GM21619 (cell line): ENCODE data around the gene ZNF22.

Experiments
- ATAC-seq: cut with Tn5 transposase; IDR thresholded peaks from one replicate; pipeline ENCODE4 v1.9.1; 2021; ENCODE audit not compliant: unreplicated experiment

ZNF22 gene

DNA sequence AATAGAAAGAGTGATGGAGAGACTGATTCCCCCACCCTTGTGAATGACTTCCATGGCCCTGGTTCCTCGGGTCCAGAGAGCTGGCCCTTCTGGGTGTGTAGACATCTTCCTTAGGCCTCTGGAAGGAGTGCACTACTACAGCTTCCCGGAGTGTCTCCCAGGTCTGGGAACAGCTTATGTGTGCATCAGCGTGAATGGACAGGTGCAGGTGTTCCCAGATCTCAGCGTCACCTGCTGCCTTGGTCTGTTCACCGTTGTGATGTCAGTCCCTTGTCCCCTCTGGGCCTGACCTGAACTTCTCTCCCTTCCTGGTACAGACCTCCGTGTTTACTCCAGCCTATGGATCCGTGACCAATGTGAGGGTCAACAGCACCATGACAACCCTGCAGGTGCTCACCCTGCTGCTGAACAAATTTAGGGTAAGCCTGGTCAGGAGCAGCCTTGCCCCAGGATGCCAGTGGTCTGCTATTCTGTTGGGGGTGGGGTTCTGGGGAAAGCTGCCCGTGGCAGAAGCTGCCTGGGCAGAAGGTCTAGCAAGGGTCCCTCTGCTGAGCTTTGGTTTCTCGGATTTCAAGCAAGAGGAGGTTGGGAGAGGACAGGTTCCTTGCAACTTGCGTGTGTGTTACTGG lies 11.7 kb upstream of the ZNF22 start:
- no peak for ATAC-seq

DNA sequence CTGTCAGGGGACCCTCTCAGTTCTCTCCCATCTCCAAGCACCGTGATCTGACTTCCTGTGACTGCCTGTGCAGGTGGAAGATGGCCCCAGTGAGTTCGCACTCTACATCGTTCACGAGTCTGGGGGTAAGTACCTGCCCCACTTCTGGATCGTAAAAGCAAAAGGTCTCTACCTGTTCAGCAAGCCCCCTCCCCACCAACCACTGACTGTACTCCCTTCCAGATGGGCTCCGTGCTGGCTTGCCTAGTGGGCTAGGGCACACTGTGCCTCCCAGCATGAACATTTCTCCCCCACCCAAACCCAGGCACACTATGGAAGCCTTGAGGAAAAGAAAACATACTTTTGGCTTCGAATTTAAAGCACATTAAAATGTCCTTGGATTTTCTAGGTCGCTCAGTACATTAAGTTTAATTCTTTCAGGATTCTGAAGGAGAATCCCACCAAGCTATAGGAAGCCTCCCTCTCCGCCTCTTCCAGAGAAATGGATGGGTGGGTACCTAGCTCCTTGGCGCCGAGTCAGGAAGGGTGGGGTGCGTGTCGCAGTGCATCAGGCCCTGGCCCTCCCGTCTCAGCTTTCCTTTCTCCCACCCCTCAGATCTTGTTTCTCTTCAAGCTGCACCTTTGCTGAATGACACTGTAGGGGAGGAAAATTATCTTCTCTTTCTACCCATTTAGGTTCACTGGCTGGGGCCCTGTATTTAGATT lies 11.0 kb upstream of the ZNF22 start:
- no peak for ATAC-seq

DNA sequence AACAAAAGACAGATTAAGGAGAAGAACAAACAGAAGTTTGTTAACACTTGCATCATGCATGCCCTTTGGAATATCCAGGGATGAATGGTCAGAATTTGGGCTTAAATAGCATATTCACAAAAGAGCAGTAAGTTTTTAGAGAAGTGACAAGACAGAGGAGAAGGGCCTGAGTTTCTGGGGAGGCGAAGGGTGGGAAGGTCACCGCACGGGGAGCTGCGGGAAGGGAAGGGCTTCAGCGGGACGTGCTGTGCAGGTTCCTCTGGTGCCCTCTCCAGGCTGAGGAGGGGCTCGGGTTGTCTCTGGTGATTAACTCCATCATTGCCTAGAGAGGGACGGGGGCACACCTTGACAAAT lies 10.4 kb upstream of the ZNF22 start:
- no peak for ATAC-seq

DNA sequence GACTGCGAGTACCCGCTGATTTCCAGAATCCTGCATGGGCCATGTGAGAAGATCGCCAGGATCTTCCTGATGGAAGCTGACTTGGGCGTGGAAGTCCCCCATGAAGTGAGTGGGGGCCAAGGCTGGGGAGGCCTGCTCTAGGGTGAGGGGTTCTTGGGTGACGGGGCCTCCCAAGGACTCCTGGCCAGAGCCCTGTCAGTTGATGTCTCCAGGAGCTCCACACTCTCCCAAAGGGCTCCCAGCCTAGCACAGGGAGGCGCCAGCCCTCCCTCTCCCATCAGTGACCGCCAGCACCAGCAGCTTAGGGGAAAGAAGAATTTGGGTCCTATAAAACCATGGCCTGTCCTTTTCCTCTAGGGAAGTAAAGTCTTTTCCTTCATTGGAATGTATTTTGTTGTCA lies 9.8 kb upstream of the ZNF22 start:
- ATAC-seq, result no peak

DNA sequence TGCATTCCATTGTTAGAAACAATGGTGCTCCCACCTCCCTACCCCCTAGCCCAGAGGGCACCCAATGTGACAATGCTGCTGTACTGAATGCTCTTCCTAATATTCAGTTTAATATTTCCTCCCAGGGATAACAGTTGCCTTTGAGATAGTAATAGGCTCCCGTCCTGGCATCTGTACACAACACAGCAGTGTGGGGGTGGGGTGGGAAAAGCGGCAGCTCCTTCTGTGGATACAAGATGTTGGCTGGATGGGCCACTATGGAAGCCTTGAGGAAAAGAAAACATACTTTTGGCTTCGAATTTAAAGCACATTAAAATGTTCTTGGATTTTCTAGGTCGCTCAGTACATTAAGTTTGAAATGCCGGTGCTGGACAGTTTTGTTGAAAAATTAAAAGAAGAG lies 9.2 kb upstream of the ZNF22 start:
- no peak for ATAC-seq

DNA sequence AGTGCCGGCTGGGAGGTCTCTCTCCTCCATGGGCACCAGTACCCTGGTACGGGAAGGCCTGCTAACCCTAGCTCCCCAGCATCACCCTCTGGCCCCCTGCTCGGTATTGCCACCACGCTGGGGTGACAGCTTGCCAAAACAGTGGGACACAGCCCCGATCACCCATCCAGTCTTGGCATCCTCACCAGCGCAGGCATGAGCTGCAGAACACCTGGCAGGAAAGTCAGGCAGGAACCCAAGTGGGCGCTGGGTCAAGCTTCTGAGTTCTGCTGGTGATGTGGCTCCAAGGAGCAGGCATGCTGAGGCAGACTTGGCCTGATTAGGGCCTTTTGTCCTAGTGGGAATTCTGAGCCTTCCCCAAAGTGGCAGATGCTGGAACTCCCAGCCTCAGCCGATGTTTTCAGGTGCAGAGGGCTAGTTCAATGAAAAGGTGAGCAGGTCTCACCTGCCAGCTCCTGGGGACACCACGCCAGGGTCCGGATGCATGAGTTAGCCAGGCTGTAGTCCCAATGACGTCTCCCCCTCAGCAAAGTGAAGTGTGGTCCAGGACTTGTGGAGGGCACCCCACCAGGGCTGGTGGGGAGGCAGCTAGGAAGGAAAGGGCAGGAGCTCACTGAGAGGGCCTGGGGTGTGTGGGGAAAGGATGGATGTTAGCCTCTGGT lies 8.5 kb upstream of the ZNF22 start:
- ATAC-seq, result no peak

DNA sequence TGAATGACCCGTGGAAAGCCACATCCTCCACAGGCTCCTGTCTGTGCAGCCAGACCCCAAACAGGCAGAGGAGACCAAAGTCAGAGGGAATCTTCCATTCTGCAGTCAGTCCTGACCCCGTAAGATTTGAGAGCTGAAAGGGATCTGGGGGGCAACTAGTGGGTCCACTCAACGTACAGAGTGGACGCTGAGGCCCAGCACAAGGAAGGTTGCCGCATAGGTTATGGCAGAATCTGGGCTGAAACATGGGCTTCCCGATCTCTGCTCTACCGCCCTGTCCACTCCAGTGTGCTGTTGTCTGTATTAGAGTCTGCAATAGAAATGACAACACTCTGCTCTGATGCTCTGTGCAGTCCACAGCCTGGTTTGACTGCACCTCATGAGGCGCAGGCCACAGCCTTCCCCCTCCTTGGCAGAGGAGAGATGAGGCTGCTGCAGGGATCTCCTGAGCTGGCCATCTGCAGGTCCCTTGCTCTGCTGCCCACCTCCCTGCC lies 7.9 kb upstream of the ZNF22 start:
- ATAC-seq, result no peak

DNA sequence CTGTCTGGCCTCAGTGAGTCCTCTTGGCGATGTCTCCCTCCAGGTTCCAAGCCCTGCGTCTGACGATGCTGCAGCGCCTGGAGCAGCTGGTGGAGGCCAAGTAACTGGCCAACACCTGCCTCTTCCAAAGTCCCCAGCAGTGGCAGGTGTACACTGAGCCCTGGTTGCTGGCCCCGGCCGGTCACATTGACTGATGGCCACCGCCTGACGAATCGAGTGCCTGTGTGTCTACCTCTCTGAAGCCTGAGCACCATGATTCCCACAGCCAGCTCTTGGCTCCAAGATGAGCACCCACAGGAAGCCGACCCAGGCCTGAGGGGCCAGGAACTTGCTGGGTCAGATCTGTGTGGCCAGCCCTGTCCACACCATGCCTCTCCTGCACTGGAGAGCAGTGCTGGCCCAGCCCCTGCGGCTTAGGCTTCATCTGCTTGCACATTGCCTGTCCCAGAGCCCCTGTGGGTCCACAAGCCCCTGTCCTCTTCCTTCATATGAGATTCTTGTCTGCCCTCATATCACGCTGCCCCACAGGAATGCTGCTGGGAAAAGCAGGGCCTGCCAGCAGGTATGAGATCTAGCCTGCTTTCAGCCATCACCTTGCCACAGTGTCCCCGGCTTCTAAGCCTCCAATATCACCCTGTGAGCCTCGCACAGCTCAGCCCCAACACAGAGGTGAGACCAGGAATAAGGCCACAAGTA lies 7.3 kb upstream of the ZNF22 start:
- ATAC-seq, result no peak

DNA sequence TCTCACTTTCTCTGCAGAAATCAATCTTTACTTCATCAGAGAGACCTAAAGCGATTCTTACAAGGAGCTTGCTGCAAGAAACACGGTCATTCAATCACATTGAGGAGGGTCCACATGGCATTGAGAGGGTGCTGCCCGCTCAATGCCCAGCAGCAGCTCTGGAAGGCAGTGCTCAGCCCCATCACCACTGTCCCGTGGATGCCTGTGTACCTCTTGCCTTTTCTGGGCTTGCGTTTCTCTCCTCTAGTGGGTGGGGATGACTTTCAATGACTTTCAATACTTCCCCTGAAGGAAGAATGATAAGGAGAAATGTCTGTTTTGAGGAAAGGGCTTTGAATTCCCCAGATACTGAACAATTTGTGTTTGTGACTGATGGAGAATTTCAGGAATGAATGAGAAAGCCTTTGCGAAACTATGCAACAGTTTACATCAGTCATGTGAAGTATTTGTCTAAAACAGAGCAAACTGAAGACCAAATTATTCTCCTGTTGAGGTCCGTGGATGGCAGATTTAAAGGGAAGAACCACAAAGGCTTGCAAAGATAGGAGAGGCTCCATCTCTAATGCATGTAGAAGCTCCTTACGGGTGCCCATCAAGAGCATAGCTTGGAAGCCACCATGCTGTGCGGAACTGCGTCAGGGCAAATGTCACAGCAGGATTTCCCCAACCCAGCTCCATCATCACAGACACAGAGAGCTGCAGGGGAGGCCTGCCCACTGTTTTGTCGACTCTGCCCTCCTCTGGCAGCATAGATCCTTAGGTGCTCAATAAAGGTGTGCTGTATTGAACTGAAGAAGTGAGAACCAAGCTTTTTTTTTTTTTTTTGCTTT lies 6.6 kb upstream of the ZNF22 start:
- ATAC-seq, result no peak

DNA sequence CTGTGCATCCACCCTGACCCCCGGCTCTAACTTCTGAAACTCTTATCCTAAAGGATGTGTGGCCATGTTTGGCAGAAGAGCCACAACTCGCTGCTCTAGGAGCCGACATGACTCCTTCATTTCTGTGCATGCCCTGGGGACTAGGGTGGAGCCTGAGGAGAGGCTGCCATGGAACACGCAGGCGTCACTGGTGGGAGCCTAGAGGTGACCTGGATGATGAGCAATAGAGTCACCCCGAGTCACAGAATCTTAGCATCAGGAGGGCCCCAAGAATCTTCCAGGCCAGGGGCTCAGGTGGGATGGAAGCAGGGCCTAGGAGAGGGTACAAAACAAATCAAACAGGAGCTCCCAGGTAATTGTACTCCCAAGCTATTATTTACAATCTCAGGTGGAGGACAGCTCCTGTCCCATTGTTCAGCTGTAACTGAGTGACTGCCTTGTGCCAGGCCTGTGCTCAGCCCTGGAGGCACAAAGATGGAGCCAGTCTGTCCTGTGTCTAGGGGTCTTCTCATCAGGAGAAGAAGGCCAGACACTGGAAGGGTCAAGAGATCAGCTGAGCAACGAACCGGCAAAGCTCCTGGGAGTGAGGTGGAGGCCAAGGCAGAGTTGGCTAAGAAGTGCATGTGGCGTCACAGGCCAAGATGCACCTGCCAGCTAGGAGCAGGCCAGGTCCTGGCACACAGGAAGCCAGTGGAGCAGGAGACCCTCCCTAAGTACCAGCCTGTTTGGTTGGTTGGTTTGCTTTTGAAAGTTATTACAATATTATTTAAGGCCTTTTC lies 5.8 kb upstream of the ZNF22 start:
- ATAC-seq, result no peak

DNA sequence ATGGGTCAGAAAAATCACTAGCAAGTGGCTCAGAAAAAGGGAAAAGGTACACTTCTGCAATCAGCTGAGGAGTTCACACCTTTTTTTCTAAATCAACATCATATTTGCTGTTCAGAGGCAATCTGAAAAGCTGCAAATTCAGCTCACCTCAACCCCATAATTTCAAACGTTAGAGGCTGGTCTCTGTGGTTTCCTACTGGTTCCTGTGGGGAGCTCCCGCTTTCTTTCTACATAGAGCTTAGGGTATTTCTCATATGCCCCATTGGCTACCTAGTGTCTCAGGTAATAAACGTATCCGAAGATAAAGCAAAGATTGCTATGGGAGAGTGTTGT lies 5.2 kb upstream of the ZNF22 start:
- ATAC-seq, result no peak

DNA sequence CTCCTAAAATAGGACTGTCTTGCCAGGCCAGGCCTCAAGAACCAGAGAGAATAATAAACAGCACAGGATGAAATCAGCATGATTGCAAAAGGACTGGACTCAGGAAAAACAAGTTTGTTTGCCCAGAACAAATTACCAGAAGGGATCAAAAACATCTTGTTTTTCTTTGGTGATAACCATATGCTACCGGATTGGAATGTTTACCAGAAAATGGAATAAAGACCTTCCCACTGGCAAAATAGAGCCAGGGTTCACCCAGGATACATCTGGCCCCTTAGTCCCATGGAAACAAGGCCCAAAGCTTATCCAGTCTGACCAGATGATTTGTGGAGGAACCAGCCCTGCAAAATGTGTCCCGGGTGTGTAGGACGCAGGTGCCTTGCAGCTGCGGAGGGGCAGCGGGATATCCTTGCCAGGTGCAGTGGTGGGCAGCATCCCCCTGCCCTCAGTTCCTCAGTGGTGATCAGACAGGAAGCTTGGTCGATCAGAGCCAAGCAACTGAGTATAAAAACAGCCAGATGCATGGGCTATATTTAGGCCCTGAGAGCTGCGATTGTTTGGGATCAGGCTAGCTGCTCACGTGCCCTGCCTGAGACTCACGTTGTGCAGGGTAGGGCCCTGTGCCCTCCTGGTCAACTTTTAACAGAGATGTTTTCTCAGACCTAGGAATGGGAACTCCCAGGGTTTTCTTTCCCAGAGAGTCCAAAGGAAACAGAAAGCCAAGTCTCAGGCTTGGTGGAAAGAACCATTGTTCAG lies 4.6 kb upstream of the ZNF22 start:
- no peak for ATAC-seq

DNA sequence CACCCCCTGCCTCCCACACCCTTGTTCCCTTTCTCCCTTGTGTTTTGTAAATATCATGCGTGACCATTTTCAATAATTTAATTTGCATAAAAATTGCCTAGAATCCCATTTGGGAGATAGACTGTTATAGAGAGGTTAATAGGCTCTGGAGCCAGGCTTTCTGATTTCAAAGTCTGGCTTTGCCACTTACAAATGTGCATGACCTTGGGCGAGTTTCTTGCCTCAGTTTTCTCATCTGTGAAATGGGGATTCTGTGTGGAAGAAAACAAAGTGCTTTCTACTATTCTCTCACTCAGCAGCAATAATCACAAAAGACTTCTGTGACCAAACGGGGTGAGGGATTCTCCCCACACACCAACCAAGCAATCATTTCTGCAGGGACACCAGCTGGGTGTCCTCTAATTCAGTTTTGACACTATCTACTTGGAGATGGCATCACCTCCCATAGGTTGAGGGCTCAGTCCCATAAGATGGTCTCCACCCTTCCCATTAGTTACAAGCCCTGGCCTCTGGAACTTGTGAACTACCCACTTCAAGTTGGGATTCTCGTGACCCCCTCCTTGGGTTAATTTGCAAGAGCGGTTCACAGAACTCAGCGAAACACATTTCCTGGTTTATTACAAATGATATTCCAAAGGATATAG lies 3.5 kb upstream of the ZNF22 start:
- ATAC-seq, result no peak

DNA sequence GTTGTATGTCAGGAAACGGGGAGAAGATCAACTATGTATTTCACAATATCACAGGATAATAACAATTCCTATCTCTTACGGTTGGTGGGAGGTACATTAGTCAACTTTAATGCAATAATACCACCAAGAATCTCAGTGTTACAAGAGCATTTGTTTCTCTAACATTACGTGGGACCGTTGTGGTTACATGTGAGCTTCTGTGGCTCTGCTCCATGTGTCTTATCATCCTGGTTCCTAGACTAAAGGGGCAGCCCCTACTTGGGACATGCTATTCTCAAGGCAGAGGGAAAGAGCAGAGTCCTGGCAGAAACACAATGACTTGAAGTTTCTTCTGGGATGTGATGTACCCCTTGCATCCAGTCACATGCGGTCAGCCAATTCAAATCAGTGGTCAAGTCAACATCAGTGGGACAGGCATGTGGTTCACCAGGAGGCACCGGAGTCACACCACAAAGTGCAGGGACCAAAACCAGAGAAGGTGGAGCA lies 2.5 kb upstream of the ZNF22 start:
- ATAC-seq, result no peak

DNA sequence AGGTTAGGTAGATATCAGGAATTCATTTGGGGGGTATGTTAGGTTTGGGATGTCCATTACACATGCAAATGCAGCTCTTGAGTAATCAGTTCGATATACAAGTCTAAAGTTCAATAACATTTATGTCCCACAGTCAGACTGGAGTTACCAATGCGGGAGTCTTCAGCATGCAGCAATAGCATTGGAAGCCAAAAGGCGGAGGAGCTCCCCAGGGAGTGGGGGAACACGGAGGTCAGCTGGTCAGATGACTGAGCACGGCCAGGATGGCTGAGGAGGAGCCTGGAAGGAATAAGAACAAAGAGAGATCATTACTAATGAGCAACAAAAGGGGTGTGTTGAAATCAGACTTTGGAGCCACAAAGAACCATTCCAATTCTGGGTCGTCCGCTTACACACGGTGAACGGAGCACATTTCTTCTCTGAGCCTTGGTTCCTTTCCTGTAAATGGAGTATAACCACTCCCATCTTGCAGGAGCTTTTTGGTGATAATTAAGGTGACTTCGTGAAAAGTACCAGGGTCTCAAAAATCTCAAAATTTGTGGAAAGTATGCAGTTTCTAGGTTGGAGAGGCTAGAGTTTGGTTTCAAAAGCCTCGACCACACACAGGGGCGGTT lies 478 bp upstream of the ZNF22 start:
- ATAC-seq, result no peak

DNA sequence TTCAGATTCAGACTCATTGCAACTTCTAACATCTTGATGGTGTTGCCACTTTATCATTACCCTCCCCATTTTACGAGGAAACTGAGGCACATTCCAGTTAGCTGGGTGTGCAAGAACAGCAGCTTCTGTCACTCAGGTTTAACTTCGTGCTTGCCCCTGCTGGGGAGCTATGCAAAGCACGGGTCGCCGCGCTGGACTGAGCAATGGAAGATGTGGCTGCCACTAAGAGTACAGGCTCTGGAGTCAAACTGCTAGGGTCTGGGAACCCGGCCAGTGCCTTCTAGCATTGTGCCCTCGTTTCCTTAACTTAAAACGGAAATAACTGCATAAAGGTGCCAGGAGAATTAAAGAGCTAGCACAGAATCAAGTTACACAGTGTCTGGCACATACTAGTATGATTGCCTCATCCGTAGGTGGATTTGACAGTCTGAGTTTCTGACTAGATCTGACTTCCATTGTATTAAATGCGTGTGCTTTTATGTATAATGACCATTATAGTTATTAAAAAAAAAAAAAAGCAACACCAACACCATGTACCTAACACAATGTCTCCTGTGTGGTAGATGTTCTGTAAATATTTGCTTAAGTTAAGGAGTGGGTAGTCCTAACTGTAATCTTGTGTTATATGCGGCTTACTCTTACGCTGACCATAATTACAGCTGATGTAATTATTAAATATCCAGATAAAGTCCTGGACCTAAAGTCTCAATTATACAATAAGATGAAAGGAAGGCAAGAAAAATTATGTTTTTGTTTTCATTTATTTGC lies 842 bp downstream of the ZNF22 start:
- peak; percentile 81 for ATAC-seq

DNA sequence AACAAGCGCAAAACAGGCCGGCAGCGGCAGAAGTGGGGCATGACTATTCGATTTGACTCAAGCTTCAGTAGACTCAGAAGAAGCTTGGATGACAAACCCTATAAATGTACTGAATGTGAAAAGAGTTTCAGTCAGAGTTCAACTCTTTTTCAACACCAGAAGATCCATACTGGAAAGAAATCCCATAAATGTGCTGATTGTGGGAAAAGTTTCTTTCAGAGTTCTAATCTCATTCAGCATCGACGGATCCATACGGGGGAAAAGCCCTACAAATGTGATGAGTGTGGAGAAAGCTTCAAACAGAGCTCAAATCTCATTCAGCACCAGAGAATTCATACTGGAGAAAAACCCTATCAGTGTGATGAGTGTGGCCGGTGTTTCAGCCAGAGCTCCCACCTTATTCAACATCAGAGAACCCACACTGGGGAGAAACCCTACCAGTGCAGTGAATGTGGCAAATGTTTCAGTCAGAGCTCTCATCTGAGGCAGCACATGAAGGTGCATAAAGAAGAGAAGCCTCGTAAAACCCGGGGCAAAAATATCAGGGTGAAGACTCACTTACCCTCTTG lies 2.8 kb downstream of the ZNF22 start:
- ATAC-seq, result no peak
